ENCODE data around the gene CHRNA3. TPM values are rescaled to one million over a fixed set of nuclear protein-coding genes. Genes with fewer than 3 reads are reported as not detected.

Gene CHRNA3
- total RNA-seq, 4 donors from 2014 or later, result 0.09 to 1.3 TPM; not detected in 2

Small RNA genes within 50 kb of the gene (small RNA-seq; reads per million reads assigned to genes)
- not detected for gene AC067863.2

Other genes starting within 250 kb of the CHRNA3 start
- 10 to 100 TPM; 24.0 to 46.5 (median 33.2) TPM for gene IREB2, start 182.8 kb downstream of the CHRNA3 start, total RNA-seq
- gene HYKK, start 113.4 kb downstream of the CHRNA3 start, total RNA-seq, result 1 to 10 TPM; 3.8 to 8.0 (median 4.8) TPM
- gene PSMA4, start 80.6 kb downstream of the CHRNA3 start, total RNA-seq, result 100 to 1,000 TPM in 3 of 4 donors, 10 to 100 TPM in 1; 88.9 to 143 (median 129) TPM
- gene CHRNA5, start 55.5 kb downstream of the CHRNA3 start, total RNA-seq, result 1 to 10 TPM in 3 of 4 donors, under 1 TPM in 1; 0.63 to 3.1 (median 1.8) TPM
- not detected for gene CHRNB4, start 20.2 kb upstream of the CHRNA3 start, total RNA-seq
- gene ADAMTS7, start 190.5 kb upstream of the CHRNA3 start, total RNA-seq, result 1 to 10 TPM; 4.4 to 7.8 (median 6.3) TPM

Data from omental fat pad (tissue), 4 donors.